Measurements from ENCODE around the gene TAF1C.
"Not testable (repeated sequence)": the region's sequence is repeated elsewhere in the genome, so short reads cannot be mapped to it uniquely, and the experiment has no call there.

TAF1C gene, protein sequence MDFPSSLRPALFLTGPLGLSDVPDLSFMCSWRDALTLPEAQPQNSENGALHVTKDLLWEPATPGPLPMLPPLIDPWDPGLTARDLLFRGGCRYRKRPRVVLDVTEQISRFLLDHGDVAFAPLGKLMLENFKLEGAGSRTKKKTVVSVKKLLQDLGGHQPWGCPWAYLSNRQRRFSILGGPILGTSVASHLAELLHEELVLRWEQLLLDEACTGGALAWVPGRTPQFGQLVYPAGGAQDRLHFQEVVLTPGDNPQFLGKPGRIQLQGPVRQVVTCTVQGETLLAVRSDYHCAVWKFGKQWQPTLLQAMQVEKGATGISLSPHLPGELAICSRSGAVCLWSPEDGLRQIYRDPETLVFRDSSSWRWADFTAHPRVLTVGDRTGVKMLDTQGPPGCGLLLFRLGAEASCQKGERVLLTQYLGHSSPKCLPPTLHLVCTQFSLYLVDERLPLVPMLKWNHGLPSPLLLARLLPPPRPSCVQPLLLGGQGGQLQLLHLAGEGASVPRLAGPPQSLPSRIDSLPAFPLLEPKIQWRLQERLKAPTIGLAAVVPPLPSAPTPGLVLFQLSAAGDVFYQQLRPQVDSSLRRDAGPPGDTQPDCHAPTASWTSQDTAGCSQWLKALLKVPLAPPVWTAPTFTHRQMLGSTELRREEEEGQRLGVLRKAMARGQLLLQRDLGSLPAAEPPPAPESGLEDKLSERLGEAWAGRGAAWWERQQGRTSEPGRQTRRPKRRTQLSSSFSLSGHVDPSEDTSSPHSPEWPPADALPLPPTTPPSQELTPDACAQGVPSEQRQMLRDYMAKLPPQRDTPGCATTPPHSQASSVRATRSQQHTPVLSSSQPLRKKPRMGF

DNA sequence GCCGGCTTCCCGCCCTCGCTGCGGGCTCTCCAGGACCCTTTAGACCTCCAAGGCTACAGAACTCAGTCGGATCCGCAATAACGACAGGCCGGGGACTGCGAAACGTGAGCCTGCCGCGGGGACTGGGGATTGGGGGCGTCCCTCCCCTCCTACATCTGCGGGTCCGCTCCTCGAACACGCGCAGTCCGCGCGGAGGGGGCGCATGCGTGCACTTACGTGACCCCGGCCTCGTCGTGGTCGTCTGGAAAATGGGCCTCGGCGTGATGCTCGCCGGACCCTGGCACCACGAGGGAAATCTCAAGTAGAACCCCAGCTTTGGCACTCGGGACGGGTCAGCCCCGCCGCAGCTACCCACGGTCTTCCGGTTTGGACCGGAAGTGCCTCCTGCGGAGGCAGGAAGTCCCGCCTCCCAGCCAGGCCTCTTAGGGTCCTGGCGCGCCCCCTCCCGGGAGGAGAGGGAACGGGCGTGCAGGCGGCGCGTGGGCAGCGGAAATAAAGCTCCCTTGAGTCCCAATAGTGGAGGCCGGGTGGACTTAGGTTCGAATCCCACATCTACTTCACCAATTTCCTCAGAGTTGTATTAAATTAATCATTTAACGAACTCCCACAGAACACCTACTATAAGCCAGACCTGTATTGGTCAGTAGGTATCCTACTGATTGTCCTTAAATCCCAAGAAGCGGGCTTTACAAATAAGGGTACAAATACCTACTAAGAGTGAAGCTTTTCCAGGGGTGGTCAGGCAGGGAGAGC, at the start of gene TAF1C:
Gene TAF1C (minus strand): TSS at position 373 of the 753 bp plus-strand sequence. CDS start 2,069 bp downstream, outside the sequence.
- peak; percentile 87 to 88 for DNase-seq (ENCODE audit: low read depth in 2 of 2)

DNA sequence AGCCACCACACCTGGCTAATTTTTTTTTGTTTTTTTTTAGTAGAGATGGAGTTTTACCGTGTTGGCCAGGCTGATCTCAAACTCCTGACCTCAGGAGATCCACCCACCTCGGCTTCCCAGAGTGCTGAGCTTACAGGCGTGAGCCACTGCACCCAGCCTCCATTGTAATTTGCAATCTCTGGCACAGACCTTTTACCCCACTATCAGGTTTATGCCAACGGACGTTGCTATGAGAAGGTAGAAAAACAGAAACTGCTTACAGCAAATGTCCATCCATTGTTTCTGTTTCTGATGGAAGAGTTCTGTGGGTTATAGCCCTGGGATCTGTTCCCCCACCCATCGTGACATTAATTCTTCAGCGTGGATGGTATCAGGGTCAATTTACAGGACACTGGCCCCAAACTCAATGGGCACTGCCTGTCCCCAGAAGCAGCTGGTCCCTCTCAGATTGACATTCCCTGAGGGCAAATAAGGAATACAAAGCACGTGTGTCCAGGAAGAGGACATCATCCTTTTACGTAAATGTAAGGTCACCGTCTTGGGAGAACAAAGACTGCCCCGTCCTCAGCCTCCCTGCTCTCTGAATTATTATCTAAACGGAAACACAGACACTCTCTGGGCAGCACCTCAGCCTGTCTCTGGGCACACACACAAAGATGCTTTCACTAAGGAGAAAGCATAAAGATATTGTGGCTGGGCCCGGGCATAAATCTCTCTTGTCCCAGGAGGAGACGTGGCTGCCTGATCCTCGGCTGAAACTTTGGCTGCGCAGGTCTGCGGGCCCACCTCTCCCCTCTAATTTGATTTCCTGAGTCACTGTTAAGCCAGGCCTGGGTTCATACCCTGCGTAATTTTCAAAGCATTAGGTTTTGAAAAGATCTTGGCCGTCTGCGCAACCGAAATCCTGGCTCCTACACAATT, 47.7 kb upstream of the TAF1C start:
- no peak for DNase-seq (ENCODE audit: low read depth in 2 of 2)

DNA sequence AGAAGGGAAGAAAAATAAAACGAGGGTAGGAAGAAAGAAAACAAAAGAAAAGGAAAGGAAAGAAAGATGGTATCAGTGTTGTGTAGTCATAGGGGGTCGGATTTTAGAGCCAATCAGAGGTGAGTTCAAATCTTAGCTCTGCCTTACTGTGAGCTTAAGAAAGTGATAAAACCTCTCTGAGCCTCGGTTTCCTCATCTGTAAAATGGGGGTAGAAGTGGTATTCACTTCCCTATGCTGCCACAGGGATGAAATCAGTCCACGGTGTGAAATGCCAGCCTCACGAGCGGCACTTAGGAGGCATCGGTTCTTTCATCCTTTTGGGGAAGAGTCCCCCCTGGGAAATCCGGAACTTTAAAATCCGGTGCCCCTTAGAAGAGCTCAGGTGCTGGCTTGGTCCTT, 46.9 kb upstream of the TAF1C start:
- no peak for DNase-seq (ENCODE audit: low read depth in 2 of 2)

DNA sequence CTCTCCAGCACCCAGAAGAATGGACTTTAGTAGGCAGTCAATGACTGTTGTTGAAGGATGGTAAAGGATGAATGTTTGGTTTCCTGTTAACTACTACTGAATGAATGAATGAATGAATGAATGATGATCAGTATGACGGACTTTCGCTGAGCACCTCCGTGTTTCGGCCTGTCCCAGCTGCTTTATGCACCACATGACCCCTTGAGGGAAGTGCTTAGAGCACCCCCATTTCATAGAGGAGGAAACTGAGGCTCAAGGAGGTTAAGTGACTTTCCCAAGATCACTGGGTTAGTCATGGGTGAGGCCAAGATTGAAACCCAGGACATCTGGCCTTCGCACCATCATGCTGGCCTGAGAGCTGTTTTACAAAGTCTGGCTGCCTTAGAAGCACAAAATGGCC, 46.1 kb upstream of the TAF1C start:
- no peak for DNase-seq (ENCODE audit: low read depth in 2 of 2)

DNA sequence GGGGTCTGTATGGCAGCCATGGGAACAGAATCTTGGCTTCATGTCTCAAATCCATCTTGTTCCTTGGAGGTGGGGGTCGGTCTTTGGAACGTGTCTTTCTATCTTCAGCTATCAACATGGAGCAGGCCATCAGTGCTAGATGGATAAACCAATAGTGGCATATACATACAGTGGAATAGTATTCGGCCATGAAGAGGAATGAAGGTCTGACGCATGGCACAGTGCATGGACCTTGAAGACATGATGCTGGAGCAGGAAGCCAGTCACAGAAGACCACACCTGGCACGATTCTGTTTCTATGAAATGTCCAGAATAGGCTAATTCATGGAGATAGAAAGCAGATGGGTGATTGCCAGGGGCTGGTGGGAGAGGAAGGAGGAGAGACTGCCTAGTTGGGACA, 45.2 kb upstream of the TAF1C start:
- no peak for DNase-seq (ENCODE audit: low read depth in 2 of 2)

DNA sequence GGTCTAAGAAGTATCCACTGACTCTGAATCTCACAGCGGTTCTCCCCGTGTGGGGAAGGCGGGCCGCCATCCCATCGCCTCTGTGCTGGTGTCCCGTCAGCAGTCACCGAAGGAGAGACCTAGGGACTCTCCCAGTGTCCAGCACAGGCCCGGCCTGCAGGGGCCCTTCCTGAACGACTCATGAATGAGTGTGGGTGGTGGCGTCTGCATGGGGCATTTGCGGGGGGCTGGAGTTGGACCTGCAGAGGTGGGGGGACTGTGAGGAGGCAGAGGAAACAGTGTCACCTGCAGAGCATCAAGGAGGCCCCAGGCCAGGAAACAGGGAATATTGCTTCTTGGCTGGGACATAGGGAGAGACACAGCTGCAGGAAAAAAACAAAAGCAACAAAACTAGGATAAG, 42.6 kb upstream of the TAF1C start:
- no peak for DNase-seq (ENCODE audit: low read depth in 2 of 2)

DNA sequence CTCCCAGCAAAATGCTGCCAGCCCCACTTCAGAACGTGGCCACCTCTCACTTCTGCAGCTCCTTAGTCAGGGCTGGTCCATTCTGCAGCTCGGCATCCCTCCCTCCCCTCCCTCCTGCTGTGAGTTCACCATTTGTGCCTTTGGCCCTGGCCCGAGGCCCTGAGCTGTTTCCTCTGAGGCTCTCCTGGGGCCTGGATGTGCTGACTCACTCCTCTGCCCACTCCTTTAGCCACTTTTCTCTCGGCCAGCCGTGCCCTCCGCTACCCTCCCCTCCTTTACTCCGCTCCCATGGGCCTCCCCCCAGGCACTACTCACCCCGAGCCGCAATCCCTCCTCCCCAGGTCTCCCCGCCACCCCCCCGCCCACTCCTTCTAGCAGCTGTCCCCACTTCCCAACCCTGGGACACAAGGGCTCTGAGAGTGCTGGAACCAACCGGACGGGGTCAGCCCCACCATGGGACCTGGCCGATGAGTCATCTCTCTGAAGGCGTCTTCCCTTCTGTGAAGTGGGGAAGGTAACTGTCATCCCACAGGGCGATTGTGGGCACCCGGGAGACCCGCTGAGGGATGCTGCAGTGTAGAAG, 41.5 kb upstream of the TAF1C start:
- DNase-seq (ENCODE audit: low read depth in 2 of 2): no peak

DNA sequence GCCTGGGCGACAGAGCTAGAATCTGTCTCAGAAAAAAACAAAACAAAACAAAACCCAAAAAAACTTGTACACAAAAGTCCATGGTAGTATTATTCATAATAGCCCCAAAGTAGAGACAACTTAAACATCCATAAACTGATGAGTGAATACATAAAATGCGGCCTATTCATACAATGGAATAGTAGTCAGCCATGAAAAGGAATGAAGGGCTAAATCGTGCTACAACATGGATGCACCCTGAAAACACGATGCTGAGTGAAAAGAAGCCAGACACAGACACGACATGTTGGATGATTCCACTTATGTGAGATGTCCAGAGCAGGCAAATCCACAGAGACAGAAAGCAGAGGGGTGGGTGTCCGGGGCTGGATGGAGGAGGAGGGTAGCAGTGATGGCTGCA, 40.7 kb upstream of the TAF1C start:
- DNase-seq (ENCODE audit: low read depth in 2 of 2): no peak

DNA sequence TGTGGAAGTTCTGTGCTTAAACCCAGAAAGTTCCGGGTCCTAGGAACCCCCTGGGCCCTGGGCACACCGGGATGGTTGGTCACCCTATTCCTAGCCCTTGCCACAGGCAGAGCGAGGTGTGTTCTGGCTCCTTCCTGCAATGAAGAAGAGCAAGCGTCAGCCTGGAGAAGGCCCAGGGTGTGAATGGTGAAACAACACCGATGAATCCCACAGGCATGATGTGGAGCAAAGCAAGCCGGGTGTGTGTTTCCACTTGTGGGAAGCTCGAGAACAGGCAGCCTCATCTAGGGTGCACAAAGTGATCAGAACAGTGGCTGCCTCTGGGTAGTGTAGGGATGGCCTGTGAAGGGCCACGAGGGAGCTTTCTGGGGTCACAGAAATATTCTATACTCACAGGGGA, 39.2 kb upstream of the TAF1C start:
- no peak for DNase-seq (ENCODE audit: low read depth in 2 of 2)

DNA sequence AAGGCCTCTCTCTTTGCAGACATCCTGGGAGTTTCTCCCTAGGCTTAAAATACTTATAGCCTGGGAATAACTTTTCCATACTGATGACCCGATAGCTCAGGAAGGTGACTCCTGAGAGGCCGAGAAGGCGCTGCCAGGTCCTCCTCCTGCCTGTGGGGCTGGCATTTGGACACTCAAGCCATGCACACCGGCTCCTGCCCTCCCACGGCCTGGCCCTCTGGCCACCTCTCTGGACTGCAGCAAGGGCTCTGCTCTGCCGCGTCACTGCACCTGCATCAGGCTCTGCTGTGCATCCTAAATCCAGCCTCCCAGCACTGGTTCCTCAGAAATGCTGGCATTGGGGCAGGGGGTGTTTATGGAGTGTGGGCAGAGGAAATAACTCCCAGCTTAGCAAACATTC, 38.7 kb upstream of the TAF1C start:
- DNase-seq (ENCODE audit: low read depth in 2 of 2): no peak

DNA sequence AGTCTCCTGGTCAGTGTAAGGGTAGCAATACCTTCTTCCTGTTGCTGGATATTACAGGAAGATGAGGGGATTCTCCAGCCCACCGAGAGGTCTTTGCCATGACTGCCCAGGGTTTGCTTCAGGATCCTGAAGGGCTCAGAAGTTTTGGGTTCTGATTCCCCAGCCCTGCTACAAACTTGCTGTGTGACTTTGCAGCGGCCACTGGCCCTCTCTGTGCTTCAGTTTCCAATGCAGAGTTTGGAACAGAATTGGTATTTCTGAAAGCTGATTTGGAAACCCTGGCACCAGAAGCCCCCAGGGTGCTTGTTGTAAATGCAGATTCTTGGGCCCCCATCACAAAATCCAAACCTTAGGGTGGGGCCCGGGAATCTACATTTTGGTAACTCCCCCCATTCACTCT, 38.3 kb upstream of the TAF1C start:
- DNase-seq (ENCODE audit: low read depth in 2 of 2): no peak

DNA sequence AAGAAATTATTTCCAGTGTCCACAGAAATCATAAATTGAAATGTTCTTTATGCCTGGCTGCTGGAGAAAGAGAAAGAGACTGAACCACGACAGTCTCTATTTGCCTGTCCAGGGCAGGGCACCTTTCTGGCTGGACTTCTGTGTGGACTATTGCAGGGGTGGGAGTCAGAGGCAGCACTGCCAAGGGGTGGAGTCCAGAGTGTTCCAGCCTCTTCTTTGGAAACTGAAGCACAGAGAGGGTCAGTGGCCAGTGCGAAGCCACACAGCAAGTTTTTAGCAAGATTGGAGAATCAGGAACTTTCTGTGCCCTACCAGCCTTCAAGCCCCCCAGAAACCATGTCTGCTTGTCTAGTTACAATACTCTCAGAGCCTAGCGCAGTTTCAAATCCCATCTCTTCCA, 37.7 kb upstream of the TAF1C start:
- no peak for DNase-seq (ENCODE audit: low read depth in 2 of 2)

DNA sequence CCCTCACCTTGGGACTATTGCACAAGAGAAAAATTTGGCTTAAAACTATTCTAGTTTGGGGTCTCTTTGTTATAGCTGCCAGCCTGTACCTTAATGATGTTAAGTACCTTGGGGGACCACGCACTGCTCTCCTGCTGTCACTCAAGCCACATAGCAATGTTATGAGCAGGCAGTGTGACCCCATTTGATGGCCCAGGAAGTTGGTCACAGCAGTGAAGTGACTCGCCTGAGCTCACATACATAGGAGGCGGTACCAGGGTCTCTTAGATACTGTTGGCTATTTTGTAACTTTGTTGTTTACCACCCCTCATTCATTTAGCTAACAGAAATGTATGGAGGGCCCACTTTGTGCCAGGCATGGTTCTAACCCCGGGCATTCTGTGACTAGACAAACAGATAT, 36.6 kb upstream of the TAF1C start:
- no peak for DNase-seq (ENCODE audit: low read depth in 2 of 2)

DNA sequence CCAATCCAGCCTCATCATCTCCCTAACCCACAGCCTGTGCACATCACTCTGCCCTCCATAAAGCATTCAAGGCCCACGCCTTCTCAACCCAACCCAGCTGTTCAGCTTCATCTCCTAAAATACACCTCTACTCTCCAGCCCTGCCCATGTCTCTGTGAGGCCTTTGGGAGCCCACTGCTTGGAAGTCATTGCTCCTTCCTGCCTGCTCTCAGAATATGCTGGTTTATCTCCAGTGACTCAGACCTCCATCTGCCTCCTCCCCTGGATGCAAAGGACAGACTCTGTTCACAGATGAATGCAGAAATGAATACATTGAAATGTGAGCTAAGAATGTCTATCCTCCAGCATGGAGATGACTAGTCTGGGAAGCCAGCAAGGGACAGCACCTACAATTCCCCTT, 34.0 kb upstream of the TAF1C start:
- no peak for DNase-seq (ENCODE audit: low read depth in 2 of 2)

DNA sequence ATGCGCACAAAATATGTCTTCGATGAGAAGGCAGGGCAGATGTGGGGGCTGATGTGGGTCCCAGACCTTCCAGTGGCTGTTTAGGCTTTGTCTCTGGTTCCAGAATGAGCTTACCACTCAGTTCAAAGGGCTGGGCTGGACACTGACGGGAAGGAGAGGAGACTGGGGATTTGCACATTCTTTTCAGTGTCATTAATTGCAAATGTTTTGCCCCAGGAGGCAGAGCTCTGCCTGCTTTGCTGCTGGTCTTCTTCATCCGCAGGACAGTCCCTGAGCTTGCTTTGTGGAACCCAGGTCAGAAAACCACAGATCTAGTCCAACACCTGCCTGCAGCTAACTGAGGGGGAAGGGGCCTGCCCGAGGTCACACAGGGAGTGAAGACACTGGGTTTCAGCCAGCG, 32.1 kb upstream of the TAF1C start:
- DNase-seq (ENCODE audit: low read depth in 2 of 2): no peak

DNA sequence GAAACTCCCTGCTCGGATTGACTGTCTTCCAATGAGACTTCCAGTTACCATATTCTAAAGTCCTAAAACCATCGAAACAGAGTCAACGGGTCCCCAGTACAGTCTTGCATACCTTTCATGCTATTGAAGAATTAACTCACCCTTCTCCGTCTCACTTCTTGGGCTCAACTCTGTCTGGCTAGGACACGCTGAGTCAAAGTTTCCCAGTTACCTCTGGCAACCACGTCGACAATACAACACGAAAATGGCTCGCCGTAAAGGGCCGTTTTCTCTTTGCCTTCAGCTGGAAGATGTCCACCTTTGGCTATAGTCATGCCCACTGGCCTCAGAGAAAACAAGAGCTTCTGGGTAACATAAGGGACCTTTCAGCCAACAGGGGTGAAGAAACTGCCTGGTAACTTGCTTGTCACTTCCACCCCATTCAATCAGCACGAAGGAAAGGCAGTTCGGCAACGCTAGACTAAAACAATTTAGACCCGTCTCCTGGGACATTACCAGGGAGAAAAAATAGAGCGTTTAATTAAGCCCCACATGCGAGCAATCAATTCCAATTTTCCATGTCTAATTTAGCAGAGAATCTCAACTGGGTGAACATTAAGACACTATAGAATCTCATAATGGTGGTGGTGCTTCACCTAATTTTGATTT, 31.4 kb upstream of the TAF1C start:
- no peak for DNase-seq (ENCODE audit: low read depth in 2 of 2)

DNA sequence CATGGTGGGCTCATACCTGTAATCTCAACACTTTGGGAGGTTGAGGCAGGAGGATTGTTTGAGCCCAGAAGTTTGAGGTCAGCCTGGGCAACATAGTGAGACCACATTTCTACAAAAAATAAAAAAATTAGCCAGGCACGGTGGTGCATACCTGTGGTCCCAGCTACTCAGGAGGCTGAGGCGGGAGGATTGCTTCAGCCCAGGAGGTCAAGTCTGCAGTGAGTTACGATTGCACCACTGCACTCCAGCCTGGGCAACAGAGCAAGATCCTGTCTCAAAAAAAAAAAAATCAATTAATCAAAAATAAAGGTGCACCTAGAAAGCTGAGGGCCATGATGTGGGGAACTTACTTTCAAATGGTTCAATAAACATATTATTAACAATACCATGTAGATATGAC, 29.3 kb upstream of the TAF1C start:
- not testable (repeated sequence) for DNase-seq (ENCODE audit: low read depth in 2 of 2)

DNA sequence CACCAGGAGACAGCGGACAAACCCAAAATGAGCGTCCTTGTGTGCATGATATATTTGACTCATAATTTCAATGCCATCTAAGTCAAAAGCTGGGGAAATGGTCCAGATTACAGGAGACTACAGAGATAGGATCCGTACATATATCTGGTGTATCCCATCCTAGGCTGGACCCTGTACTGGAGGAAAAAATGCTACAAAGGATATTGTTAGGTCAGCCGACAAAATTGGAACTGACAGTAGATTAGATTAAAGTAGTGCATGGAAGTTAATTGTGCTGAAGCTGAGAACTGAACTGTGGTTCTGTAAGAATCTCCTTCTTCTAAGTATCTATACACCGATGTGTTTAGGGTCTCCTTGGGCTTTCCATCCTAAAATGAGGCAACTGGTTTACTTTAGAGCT, 28.7 kb upstream of the TAF1C start:
- no peak for DNase-seq (ENCODE audit: low read depth in 2 of 2)

DNA sequence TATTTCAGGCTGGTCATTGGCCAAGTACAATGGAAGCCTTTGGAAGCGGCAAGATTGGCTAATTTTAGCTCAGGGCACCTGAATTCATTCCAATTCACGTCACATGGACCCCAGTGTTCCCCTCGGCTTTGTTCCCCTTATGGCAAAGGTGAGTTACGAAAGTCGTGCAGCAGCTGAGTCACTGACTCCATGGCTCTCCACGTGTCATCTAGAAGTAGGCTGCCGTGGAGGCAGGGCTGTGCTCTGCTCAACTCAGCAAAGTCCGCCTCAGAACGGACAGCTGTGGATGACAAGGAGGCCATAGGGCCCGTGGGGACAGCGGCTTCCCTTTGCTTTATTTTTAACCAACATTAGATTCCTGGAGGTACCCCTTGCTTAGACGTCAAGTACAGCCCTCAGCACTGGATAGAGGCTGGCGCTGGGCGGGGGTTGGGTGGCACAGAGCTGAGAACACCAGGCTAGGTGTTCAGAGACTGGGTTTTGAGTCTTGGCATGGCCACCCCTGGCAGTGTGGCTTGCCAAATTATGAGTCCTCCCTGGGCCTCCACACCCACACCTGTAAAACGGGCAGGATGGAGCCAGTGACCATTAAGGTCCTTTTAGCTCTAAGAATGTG, 27.7 kb upstream of the TAF1C start:
- no peak for DNase-seq (ENCODE audit: low read depth in 2 of 2)

DNA sequence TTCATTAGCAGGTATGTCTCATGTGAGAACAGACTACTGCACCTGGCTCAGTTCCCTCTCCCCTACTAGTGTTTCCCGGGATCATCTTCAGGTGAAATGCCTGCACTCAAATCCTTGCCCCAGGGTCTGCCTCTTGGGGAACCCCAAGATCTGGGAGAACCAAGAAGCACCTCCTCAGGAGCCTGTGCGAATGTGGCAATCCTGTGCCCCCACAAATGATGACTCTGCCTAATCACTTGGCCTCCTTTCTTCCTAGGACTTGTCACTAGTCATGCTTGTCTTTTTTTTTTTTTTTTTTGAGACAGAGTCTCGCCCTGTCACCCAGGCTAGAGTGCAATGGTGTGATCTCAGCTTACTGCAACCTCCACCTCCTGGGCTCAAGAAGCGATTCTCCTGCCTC, 25.8 kb upstream of the TAF1C start:
- DNase-seq (ENCODE audit: low read depth in 2 of 2): no peak
